NCI-H146 treated with DMSO at 0.1 percent for 48 hours (cell line): ENCODE results near the gene CDH26.

ENCODE experiments used
- DNase-seq: peaks from one replicate; lab custom pipeline; 2025; ENCODE audit not compliant: unreplicated experiment; lab: John Stamatoyannopoulos, UW

Gene CDH26

DNA sequence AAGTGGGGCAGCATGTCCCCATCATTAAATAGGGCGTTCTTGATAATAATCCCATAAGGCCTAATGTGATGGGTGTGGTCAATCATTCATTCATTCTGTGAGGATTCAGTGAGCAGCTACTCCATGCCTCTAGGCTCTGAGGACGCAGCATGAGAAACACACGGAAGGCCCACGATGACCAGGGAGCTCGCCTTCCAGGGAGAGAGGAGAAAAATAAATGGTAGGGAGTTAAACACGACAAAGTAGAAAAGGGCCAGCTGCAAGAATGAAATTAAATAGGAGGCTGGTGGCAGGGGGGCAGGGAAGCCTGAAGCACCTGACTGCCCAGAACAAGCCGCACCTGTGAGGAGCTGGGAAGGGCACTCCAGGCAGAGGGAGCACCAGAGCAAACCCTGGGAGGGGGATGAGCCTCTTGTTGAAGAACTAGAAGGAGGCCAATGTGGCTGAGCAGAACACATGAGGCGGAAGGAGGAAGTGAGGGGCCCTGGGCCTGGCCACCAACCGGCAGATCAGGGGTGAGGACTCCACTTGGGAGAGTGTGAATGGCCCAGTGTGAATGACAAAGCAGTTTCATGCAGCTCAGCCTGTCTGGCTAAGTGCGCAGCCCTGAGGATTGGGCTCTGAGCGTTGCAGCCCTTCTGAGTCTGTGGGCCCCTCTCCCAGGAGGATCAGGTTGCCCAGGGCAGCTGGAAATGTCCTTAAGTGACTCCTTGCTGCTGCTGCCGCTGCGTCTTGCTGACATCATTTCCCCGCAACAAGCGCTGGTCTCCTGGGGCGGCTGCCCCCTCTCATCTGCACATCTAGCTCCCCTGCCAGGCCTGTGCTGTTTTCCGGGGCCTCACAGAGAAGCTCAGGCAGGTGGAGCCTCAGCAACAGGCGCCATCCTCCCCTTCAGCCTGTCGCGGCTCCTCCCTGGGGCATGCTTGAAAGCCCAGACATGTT, 99.9 kb downstream of the CDH26 start:
- DNase-seq: peak; percentile 37

DNA sequence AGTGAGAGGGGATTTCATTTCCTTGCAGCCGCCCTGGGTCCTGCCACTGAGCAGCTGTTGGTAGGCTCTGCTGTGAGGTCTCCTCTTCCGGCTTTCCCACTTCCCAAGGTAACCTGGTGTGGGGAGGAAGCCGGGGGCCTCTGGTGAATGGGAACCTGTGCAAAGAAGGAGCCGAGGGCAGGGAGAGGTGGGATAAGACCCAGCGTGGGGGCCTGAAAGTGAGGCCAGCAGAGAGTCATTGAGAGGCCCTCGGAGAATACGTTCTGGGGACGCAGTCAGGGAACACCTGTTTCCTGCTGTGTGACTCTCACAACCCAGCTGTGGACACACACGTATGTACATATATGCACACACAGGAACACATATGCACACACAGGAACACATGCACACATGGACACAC, 100.7 kb downstream of the CDH26 start:
- DNase-seq: no peak

GRCh38 chr20:60060006-60060557, 101.9 kb downstream of the CDH26 start:
- no peak for DNase-seq

- DNase-seq: no peak
Measured at GRCh38 chr20:60060593-60060992, 102.4 kb downstream of the CDH26 start.

DNA sequence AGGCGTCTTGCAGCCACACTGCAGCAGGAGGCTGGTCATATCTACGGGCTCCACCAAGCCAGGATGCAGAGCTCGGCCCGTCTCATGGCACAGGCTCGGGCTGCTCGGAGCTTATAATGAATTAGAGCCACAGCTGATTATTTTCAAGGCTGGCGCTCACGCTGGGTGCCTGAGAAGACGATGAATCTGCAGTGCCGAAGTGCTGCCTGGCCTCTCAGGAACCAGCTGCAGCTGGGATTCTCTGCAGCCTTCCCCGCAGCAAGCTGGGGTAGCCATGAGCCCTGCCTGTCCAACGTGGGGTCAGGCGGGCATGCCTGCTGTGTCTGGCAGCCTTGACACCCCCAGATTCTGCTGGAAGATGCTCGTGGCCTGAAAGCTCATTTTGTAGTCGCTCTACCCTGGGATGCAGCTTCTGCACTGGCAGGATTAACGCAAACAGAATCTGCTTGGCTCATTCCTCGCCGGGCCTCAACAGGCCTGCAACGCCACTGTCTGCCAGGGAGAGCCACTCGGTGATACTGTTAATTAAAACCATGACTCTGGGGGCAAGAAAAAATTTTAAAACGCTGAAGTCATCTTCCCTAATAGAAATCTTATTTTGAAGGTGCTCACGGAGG, 104.3 kb downstream of the CDH26 start:
- DNase-seq: no peak

DNA sequence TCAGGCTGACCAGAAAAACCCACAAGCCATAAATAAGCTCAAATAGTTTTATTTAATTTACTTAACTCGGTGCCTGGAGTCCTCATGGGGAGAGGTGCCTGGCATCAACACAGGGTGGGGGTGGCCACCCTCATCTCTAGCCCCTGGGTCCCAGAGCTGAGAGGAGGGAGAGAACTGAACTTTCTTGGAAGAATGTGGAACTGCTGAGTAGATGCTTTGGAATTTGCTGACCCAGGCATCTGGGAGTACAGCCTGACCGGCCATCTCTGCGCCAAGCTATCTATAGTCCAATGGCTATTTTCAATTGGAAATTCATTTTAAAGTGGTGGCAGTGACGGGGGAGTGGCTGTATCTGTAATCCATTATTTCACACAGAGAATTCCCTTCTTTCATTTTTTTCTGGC, 104.8 kb downstream of the CDH26 start:
- no peak for DNase-seq

DNA sequence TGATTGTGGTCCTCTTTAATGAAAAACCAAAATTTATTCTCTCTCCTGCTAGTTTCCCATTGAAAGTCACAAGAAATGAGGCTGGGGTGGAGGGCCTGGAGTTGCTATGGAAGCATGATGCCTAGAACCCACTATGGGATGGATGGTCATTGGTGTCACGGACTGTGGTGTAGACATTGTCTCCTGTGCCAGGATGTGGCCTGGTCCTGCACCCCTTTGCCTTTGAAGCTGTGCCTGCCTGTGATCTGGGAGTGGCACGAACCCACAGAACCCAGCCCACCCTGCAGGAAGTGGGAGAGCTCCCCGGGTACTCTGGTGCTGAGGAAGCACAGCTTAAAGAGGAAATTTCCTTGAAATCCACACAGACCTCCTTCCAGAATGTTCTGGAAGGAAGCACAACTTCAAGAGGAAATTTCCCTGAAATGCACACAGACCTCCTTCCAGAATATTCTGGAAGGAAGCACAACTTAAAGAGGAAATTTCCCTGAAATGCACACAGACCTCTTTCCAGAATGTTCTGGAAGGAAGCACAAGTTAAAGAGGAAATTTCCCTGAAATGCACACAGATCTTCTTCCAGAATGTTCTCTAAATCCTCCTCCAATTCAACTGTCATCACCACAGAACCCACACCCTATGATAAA, 105.6 kb downstream of the CDH26 start:
- DNase-seq: no peak
